NCI-H2081 (cell line): ENCODE measurements around the gene CTSF.
A peak's percentile ranks its signal among the peaks of the same experiment; 100 is the strongest.
"Not testable (repeated sequence)": the region's sequence is repeated elsewhere in the genome, so short reads cannot be mapped to it uniquely, and the experiment has no call there.

Experiments
- DNase-seq, 2 experiments: peaks; one replicate each; lab custom pipeline; 2025; lab: John Stamatoyannopoulos, UW

Gene CTSF

DNA sequence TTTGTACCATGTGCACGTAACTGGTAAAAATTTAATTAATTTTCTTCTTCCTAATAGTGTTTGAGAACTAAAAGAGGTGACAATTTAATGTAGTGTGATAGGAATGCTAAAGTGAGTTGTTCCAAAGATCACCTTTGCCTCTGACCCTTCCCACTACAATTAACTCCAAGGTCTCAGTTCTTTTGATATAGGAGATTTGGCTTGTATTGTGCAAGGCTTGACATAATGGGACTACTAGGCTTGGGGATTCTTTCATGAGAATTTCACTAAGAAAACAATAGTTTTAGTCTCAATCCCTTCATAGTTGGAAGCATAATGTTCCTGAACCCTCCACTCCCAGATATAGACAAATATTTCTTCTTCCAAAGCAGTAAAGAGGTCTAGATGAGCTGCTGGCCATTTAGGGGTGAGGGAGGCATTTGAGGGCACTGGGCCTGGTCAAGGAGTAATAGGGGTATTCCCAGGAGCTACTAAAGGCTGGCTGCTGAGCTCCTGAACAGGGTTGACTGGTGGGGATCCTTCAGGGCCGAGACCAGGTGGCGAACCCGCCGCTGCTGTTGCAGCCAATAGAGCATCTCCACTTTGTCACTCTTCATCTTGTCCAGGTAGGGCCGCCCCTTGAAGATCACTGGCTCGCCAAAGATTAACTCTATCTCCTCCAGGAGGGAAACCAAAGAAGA lies 21.7 kb upstream of the CTSF start:
- no peak for DNase-seq

DNA sequence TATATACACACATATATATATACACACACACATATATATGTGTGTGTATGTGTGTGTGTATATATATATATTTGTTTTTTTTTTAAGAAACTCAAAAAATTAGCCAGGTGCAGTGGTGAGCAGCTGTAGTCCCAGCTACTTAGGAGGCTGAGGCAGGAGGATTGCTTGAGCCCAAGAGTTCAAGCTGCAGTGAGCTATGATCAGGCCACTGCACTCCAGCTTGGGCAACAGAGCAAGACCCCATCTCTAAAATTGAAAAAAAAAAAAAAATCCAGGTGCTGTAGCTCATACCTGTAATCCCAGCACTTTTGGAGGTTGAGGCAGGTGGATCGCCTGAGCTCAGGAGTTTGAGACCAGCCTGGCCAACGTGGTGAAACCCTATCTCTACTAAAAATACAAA lies 20.9 kb upstream of the CTSF start:
- not testable (repeated sequence) for DNase-seq

DNA sequence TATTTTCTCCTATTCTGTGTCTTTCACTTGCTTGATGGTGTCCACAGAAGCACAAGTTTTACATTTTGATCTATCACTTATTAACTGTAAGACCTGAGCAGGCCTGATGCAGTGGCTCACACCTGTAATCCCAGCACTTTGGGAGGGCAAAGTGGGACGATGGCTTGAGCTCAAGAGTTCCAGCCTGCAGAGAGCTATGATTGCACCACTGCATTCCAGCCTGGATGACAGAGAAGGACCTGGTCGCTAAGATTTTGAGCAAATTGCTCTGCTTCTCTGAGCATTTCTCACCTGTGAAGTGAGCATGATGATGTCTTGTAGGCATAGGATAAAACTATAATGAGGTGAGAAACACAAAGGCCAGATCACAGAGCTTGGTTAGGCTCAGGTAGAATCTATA lies 17.7 kb upstream of the CTSF start:
- no peak for DNase-seq

DNA sequence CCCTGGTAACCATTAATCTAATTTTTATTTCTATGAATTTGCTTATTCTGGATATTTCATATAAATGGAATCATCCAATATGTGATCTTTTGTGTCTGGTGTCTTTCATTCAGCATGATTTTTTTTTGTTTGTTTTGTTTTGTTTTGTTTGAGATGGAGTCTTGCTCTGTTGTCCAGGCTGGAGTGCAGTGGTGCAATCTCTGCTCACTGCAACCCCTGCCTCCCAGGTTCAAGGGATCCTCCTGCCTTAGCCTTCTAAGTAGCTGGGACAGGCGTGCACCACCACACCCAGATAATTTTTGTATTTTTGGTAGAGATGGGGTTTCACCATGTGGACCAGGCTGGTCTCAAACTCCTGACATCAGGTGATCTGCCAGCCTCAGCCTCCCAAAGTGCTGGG lies 17.0 kb upstream of the CTSF start:
- DNase-seq = not testable (repeated sequence)

DNA sequence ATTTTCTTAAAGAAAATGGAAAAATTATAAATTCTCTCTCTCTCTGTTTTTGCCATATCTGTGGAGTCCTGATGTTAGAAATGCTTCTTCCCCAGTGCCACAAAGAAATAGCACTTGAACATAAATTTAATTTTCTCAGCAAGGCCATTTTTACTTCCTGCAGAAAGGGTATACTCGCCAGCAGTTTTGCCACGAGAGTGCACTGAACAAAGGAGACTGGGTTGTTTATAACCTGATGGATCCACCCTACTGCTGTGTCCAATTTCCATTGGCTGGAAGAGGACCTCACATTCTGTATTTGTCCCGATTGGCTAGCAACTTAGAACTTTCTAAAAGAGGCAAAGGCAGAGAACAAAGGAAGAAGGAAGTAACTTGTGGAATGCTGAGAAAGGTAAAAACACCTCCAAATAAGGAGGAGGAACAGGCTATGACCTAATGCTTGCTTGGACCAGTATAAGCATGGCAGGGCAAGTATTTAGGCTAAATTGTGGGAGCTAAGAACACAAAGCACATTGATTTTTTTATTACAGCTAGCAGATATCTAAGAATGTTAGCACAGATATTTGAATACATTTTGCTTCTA lies 14.2 kb upstream of the CTSF start:
- not testable (repeated sequence) for DNase-seq

DNA sequence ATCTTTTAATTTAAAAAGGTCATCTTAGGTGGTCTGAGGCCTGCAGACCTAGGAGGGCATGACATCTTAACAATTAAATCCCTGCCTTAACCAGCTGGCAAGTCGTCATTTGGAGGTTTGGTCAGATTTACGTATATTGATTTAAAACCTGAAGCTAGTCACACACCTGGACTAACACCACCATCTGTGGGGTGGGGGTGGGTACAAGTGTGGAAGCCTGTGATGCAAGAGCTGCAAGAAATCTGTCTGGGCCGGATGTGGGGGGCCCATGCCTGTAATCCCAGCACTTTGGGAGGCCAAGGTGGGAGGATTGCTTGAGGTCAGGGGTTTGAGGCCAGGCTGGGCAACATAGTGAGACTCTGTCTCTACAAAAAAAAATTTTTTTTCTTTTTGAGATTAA lies 12.9 kb upstream of the CTSF start:
- DNase-seq = no peak

DNA sequence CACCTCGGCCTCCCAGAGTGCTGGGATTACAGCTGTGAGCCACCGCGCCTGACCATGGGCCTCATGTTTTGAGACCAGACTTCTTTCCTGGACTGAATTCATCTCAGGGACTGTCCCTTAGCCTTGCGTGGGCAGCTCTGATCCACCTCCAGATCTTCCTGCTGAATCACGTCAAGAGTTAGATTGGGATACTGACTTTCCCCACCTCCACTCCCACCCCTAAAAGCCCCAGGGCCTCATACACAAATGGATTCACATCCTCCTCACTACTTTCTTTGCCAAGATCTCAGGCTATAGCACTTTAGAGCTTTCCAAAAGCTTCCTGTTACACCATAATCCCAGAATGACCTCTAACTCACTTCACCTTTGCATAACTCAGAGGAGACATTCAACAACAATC lies 12.4 kb upstream of the CTSF start:
- no peak for DNase-seq

DNA sequence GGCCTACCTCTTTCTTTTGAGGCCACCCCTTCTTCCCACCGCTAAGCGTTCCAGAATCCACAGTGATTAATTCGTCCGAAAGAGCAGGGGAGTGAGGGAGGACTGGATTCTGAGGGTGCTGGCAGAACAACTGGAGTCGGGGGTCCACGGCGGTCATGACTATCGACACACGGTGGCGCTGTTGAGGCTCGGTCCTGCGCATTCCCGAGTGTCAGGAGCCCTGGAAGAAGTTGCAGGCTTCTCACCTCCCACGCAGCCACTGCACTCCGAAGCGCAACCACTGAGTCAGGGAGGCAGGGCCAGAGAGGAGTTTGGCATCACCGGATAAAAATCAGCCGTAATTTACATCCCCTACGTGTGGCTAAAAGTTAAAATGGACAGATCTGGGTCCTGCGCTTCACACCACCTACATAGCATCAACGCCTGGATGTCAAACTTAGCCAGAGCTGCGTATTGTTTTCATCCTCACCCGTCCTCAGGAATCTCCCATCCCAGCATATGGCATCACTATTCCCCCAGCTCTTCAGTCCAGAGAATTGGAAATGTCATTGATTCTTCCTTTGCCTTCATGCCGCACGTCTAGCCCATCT lies 10.7 kb upstream of the CTSF start:
- DNase-seq = peak; percentile 30 to 49

DNA sequence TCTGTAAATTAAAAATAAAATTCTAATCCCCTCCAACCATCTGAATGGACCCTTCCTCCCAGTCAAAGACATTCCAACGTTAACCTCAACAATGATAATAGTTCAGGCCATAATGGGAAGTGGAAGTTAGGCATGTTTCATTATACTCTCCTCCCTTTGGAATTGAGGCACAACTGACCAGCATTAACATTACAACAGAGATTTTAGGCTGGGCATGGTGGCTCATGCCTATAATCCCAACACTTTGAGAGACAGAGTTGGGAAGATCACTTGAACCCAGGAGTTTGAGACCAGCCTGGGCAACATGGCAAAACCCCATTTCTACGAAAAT lies 2.4 kb upstream of the CTSF start:
- no peak for DNase-seq

DNA sequence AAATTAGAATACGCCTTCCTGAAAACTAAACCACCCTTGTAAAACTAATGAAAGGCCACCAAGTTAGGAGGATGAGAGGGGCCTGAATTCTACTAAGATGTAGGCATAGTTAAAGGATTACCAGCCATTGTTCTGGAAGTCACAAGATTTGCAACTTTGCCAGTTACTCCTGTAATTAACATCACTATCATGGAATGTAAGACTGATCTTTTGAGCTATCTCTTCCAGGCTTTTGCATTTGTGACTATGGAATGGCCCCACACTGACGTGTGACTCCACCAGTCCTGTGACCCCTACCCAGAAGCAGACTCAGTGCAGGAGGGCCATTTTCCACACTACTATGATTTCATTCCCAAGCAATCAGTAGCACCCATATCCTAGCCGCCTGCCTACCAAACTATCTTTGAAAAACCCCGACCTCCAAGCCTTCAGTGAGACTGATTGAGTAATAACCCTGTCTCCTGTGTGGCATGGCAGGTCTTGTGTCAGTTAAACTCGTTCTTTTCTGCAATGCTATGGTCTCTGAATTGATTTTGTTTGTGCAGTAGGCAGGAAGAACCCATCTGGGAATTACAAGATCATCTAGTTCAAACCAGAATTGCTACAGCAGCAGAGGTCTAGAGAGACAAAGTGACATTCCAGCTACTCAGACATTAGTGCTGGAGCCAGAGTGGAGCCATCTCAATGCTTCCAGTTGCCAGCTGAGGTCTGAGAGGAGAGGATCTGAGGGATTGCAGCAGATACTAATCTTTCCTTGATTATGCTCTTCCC lies 1.9 kb upstream of the CTSF start:
- no peak for DNase-seq

DNA sequence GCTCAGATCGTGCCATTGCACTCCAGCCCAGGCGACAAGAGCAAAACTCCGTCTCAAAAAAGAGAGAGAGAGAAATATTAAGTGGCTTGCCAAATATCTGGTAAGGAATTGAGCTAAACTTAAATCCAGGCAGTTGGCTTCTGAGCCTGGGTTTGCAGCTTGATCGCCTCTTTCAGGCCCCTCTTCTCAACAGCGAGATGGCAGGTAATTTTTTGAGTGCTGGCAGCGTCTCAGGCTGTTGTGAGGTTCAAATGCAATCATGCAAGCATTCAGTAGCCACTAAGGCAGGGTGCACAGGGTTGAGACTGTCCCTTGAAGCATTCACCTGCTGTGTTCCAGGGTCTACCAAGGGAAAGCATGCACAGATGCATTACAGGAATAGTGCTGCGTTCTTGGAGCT lies 670 bp upstream of the CTSF start:
- no peak for DNase-seq

DNA sequence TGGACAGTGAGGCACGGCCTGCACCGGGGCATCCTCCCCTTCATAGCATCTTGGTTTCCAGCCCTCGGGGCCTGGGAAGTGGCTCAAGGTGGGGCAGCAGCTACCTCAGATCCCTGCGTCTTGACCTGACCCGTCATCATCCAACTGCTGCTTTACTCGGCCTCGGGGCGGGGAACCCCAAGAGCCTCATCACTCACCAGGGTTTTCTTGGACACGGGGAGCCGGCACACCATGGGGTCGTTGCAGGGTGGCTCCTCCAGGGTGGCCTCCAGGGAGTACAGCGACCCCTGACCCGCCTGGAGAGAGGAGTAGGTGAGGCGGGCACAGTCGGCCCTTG lies 651 bp downstream of the CTSF start:
- DNase-seq = no peak

DNA sequence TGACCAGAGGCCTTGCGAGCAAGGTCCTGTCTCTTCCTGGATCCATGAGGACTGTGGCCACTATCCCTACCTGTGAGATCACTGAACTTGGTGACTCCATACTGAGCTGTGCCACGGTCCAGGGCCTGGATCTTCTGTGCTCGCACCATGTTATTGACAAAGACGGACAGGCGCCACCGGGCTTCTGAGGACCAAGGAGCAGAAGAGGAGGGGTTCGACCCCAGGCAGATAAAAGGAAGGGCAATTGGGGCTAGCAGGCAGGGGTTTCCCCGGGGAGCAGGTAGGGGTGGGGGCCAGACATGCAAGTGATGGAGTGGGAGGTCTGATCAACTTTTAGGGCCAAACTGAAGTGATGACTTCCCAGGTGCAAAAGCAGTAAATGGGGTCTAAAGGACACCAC lies 2.2 kb downstream of the CTSF start:
- DNase-seq = no peak

DNA sequence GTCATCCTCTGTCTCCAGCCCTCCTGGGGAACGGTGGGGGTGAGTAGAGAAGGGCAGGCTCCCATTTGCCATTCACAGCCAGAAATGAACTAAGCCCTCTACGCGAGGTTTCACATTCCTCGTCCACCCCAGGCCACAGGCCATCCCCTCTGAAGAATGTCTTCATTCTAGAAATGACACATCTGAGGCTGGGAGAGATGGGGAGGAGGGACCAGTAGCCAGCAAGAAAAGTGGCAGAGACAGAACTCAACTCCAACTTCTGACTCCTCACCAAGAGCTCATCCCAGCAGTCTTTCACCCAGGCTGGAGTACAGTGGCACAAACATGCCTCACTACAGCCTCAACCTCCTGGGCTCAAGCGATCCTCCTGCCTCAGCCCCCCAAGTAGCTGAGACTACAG lies 3.4 kb downstream of the CTSF start:
- no peak for DNase-seq

DNA sequence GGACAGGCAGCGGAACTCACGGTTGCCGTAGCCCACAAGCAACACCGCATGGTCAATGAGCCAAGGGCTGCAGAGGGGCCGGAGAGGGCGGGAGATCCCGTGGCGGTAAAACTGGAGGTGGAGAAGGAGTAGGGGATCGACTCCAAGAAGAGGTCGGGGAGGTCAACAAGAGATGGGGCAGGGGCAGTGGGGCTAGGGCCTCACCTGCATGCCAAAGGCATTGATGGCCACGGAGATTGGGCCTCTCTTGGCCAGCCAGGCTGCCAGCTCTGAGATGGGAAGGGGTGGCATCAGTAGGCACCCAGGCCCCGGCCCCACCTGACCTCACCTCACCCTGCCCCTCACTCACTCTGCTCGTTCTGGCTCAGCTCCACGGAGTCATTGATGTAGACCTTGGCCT lies 3.9 kb downstream of the CTSF start:
- no peak for DNase-seq

DNA sequence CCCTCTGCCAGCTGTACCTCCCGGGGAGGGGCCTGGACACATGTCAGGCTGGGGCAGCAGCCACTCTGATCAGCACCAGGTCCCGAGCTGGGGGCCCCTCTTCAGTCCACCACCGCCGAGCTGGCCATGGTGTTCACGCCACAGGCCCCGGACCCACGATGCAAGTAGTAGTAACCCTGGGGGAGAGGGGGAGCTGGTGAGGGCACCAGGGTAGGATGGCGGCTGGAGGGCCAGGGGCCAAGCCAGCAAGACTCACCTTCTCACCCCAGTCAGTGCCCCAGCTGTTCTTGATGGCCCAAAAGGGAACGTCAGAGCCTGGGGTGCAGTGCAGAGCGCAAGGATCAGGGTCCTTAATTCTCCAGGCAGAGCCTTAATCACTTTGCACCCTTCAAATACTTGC lies 4.6 kb downstream of the CTSF start:
- no peak for DNase-seq

DNA sequence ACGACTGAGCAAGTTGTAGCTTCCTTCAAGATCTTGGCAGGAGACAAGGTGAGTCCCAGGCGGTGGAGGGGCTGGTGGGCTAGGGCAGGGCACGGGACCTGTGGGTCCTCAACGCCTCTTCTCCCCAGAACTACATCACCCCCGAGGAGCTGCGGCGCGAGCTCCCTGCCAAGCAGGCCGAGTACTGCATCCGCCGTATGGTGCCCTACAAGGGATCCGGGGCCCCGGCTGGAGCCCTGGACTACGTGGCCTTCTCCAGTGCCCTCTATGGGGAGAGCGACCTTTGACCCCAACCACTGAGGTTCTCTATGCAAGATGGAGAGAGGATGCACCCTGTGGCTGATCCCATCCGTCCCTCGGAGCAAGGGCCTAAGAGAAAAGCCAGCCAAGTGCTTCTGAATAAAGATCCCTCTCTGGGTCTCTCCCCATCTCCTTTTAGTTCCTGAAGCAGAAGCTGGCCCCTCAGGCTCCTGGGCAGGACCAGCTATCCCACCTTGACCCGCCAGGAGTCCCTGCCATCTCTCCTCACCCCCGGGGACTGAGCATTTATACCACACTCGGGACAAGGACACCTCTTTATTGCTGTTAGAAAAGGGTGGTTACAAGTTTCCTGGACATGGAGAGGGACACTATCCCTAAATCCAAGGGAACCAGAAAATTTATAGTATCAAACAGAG lies 5.4 kb downstream of the CTSF start:
- DNase-seq = no peak

DNA sequence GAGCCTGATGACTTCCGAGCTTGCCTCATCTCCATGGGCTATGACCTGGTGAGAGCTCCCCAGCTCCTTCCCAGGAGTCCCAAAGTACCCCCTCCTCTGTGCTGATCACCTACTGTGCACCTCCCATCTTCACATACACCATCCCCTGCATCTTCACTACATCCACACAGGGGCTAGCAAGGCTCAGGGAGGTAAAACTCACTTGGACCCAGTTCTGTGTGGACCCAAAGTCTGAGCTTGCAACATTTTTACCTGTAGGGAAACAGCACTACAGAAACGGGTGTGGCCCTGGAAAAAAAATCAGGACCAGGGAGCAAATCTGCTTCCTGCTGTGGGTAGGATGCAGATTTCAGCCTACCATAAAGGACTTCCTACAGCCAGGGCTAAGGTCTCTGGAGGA lies 6.1 kb downstream of the CTSF start:
- no peak for DNase-seq

DNA sequence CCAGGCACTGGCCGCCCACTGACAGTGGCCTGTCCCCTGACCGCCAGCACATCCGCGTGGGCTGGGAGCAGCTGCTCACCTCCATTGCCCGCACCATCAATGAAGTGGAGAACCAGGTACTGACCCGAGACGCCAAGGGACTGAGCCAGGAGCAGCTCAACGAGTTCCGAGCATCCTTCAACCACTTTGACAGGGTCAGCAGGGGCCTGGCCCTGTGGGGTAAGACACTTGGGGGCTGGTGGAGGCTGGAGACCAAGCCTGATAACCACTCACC lies 6.5 kb downstream of the CTSF start:
- DNase-seq = no peak

DNA sequence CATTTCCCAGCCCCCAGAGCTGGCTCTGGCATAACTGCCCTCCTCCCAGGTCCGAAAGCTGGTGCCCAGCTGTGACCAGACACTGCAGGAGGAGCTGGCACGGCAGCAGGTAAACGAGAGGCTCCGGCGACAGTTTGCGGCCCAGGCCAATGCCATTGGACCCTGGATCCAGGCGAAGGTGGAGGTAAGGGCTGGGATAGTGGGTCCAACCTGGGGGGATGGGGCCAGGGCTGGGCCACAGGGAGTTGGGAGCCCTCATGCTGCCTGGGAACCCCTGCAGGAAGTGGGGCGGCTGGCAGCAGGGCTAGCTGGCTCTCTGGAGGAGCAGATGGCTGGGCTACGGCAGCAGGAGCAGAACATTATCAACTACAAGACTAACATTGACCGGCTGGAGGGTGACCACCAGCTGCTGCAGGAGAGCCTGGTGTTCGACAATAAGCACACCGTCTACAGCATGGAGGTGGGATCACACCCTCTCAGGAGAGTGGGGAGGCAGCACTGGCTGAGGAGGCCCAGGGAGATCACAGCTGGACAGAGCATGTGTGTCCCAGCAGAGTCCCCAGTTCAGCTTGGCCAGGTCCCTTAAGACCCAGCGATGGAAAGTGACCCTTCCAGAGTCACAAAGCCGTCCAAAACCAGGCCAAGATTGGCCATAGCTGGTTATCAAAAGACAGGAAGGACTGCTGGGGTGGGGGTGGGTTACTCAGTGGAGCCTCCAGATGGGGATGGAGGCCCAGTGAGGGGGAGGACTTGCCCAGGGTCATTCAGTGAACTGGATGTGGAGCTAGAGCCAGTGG lies 7.0 kb downstream of the CTSF start:
- no peak for DNase-seq

DNA sequence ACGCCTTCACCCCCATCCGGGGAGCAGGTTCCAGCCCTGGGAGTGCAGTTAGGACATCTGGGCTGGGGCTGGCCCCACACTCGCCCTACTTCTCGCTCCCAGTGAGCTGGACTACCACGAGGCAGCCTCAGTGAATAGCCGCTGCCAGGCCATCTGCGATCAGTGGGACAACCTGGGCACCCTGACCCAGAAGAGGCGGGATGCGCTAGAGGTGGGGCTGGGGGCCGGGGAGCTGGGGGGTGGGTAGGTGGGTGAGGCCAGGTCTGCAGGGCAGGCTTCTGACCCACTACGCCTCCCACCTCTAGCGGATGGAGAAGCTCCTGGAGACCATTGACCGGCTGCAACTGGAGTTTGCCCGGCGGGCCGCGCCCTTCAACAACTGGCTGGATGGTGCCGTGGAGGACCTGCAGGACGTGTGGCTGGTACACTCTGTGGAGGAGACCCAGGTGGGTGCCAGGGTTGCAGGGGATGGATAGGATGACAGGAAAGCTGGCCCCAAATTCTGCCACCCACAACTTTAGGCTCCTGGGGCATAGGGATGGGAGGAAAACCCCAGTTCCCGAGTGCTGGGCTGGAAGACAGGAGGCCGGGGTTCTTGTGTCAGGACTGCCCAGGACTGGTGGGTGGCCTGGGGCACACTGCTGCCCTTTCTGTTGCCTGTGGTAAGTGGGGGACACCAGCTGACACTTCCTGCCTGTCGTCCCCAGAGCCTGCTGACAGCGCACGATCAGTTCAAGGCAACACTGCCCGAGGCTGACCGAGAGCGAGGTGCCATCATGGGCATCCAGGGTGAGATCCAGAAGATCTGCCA lies 8.3 kb downstream of the CTSF start:
- DNase-seq = no peak
